Stimulated activated naive CD8-positive, alpha-beta T cell treated with anti-CD3 and anti-CD28 coated beads, Interleukin-15, amount 100 ng/mL, for 72 hours (primary cell): Measurements from ENCODE around the gene JAKMIP1.
"Not testable (repeated sequence)": the region's sequence is repeated elsewhere in the genome, so short reads cannot be mapped to it uniquely, and the experiment has no call there.

Experiments used
- ATAC-seq: fragments of 150-1000 bp; cut with Tn5 transposase; 2 replicates; pipeline ENCODE4 v1.10.0; 2021; ENCODE audit warnings: mild to moderate bottlenecking, moderate library complexity
- DNase-seq, 2 donors: peaks; one replicate each; pipeline ENCODE4 v3.0.0; 2021 to 2022
- H3K27ac Mint-ChIP-seq, 2 donors: one replicate each; pipeline ENCODE4 v1.8.0; 2022; ENCODE audit warnings: mild to moderate bottlenecking in 2 of 2, mixed read lengths in 2 of 2, moderate library complexity in 2 of 2
- H3K27me3 Mint-ChIP-seq: one replicate; pipeline ENCODE4 v1.8.0; 2022; ENCODE audit warnings: mixed read lengths
- H3K4me1 Mint-ChIP-seq: one replicate; pipeline ENCODE4 v1.8.0; 2022; ENCODE audit warnings: mild to moderate bottlenecking, mixed read lengths
- H3K4me3 Mint-ChIP-seq, 2 donors: one replicate each; pipeline ENCODE4 v1.8.0; 2022; ENCODE audit warnings: mild to moderate bottlenecking in 2 of 2, mixed read lengths in 2 of 2, moderate library complexity in 1 of 2
- H3K9me3 Mint-ChIP-seq, 2 donors: one replicate each; pipeline ENCODE4 v1.8.0; 2022; ENCODE audit warnings: mixed read lengths in 2 of 2

Gene JAKMIP1

GRCh38 chr4:6155996-6156750, 44.2 kb downstream of the JAKMIP1 start:
- H3K4me1 Mint-ChIP-seq: no peaks in the 10 kb centered on the region
- no peak overlapping the region for H3K27ac Mint-ChIP-seq
- H3K4me3 Mint-ChIP-seq: no peak overlapping the region
- ATAC-seq (no peak), DNase-seq (no peak)
- peaks cover 24% of the 10 kb centered on the region for H3K27me3 Mint-ChIP-seq
- H3K9me3 Mint-ChIP-seq: no peaks in the 10 kb centered on the region

- no peak for ATAC-seq
- H3K9me3 Mint-ChIP-seq: no peaks in the 10 kb centered on the region
- no peak overlapping the region for H3K4me3 Mint-ChIP-seq
- no peak for DNase-seq
- H3K27ac Mint-ChIP-seq: no peak overlapping the region
- no peaks in the 10 kb centered on the region for H3K4me1 Mint-ChIP-seq
- peaks cover 30% of the 10 kb centered on the region for H3K27me3 Mint-ChIP-seq
Observed at GRCh38 chr4:6154875-6155274, 45.5 kb downstream of the JAKMIP1 start.

GRCh38 chr4:6153874-6154273, 46.5 kb downstream of the JAKMIP1 start:
- no peaks in the 10 kb centered on the region for H3K4me1 Mint-ChIP-seq
- H3K27me3 Mint-ChIP-seq: peaks cover 30% of the 10 kb centered on the region
- no peaks in the 10 kb centered on the region for H3K9me3 Mint-ChIP-seq
- ATAC-seq (no peak), DNase-seq (no peak)
- peak overlapping the region in 1 of 2 donors; percentile 19 for H3K27ac Mint-ChIP-seq
- no peak overlapping the region for H3K4me3 Mint-ChIP-seq

- H3K27ac Mint-ChIP-seq: peak overlapping the region in 1 of 2 donors; percentile 89
- ATAC-seq (peak; percentile 73), DNase-seq (peak in 1 of 2 donors; percentile 22)
- peak overlapping the region in 1 of 2 donors; percentile 32 for H3K4me3 Mint-ChIP-seq
- H3K27me3 Mint-ChIP-seq: peaks cover 26% of the 10 kb centered on the region
- H3K9me3 Mint-ChIP-seq: no peaks in the 10 kb centered on the region
- H3K4me1 Mint-ChIP-seq: no peaks in the 10 kb centered on the region
Observed at GRCh38 chr4:6152869-6153705, 47.3 kb downstream of the JAKMIP1 start.

DNA sequence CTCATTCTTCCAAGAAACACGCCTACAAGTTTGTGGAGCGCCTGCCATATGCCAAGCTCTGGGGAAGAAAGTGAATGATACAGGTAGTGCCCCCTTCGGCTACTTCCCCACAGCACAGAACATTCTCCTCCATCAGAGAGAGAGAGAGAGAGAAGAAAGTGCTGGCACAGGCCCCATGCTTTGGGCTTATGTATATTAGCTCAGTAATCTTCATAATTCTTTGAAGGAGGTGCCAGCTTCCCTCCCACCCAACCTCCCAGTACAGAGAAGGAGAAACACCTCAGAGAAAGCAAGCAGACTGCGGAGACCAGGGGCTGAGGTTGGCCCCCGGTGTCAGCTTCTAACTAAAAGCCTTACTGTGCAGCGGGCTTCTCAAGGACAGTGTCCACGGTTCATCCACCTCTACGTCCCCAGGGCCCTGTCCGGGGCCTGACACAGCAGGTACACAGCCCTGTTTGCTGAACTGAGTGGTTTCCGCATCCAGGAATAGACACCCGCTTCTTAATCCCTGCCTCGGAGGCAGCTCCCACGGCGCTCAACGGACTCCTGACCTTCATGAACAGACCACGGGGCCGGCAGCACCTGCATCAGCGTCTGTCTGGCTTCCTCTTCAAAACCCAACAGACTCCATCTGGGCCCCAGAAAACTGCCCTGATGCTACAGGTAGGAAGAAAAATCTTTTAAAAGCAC, 50.2 kb downstream of the JAKMIP1 start:
- DNase-seq: no peak
- H3K27me3 Mint-ChIP-seq: peaks cover 19% of the 10 kb centered on the region
- ATAC-seq: no peak
- no peak overlapping the region for H3K4me3 Mint-ChIP-seq
- H3K27ac Mint-ChIP-seq: peak overlapping the region in 1 of 2 donors; percentile 77
- H3K9me3 Mint-ChIP-seq: peaks cover 0 to 6% of the 10 kb centered on the region in 2 donors
- H3K4me1 Mint-ChIP-seq: no peaks in the 10 kb centered on the region

- ATAC-seq (no peak), DNase-seq (no peak)
- peaks cover 11% of the 10 kb centered on the region for H3K27me3 Mint-ChIP-seq
- H3K9me3 Mint-ChIP-seq: peaks cover 6 to 12% of the 10 kb centered on the region in 2 donors
- no peaks in the 10 kb centered on the region for H3K4me1 Mint-ChIP-seq
- no peak overlapping the region for H3K4me3 Mint-ChIP-seq
- H3K27ac Mint-ChIP-seq: no peak overlapping the region
Observed at GRCh38 chr4:6148506-6149205, 51.7 kb downstream of the JAKMIP1 start.

GRCh38 chr4:6147441-6147840, 52.9 kb downstream of the JAKMIP1 start:
- H3K4me3 Mint-ChIP-seq: no peak overlapping the region
- peaks cover 6 to 12% of the 10 kb centered on the region in 2 donors for H3K9me3 Mint-ChIP-seq
- no peak for DNase-seq
- H3K4me1 Mint-ChIP-seq: no peaks in the 10 kb centered on the region
- no peak for ATAC-seq
- H3K27ac Mint-ChIP-seq: peak overlapping the region in 1 of 2 donors; percentile 48
- peaks cover 11% of the 10 kb centered on the region for H3K27me3 Mint-ChIP-seq

- ATAC-seq (no peak), DNase-seq (no peak)
- Mint-ChIP-seq H3K27me3 (no peaks in the 10 kb centered on the region), H3K27ac (no peak overlapping the region), H3K4me1 (no peaks in the 10 kb centered on the region), H3K9me3 (peaks cover 6 to 12% of the 10 kb centered on the region in 2 donors), H3K4me3 (no peak overlapping the region)
Observed at GRCh38 chr4:6143603-6144181, 56.7 kb downstream of the JAKMIP1 start.

DNA sequence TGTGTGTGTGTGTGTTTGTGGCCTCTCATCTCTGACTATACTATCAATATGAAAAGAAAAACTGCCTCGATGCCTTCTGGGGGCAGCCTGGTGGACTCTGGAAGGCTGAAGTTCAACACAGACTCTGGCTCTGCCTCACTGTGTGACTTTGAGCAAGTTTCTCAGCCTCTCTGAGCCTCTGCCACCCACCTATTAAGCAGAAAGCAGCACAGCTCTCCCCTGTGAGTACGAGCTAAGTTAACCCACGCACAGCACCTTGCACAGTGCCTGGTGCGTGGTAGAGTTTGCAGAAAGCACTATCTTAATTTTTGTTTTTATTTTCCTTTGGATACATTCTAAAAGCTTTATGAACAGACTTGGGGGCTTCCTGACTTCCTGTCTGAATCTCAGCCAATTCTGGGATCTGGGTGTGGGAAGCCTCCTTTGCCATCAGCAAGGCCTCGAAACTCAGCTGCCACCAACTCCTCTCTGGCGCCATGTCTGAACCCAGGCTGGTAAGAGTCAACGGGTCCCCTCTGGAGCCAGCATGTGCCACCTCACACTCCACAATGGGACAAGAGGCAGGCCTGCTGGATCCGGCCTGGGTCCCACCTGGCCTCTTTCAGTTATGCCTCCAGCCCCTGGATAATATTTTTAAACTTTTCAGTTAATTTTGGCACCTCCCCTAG, 57.3 kb downstream of the JAKMIP1 start:
- Mint-ChIP-seq H3K27ac (no peak overlapping the region), H3K4me1 (no peaks in the 10 kb centered on the region), H3K27me3 (no peaks in the 10 kb centered on the region), H3K9me3 (peaks cover 6 to 12% of the 10 kb centered on the region in 2 donors), H3K4me3 (no peak overlapping the region)
- ATAC-seq (no peak), DNase-seq (no peak)

DNA sequence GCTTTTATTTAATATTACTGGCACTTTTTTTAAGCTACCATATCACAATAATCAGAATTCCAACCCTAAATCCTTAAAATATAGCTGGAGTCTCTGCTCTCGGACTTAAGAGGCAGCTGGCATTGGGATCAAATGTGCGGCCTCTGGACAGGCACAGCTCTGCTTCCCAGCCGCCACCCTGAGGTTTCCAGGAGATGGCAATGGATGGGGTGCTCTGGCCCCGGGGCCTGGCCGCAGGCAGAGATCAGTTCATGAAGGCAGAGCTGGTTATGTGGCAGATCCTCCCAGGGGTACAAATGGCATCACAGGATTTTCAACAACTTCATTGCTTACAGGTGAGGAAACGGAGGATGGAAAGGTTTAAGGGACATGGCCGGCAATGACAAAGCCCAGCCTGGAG, 57.8 kb downstream of the JAKMIP1 start:
- Mint-ChIP-seq H3K27me3 (no peaks in the 10 kb centered on the region), H3K9me3 (peaks cover 6 to 12% of the 10 kb centered on the region in 2 donors), H3K4me3 (no peak overlapping the region), H3K4me1 (no peaks in the 10 kb centered on the region), H3K27ac (no peak overlapping the region)
- DNase-seq (no peak), ATAC-seq (no peak)

- DNase-seq (no peak), ATAC-seq (no peak)
- Mint-ChIP-seq H3K9me3 (peaks cover 6 to 12% of the 10 kb centered on the region in 2 donors), H3K27me3 (no peaks in the 10 kb centered on the region), H3K4me3 (no peak overlapping the region), H3K4me1 (no peaks in the 10 kb centered on the region), H3K27ac (no peak overlapping the region)
Observed at GRCh38 chr4:6141554-6141953, 58.8 kb downstream of the JAKMIP1 start.

- DNase-seq, H3K4me3 Mint-ChIP-seq, H3K4me1 Mint-ChIP-seq, H3K27me3 Mint-ChIP-seq, ATAC-seq, H3K27ac Mint-ChIP-seq: not testable (repeated sequence)
- H3K9me3 Mint-ChIP-seq: peaks cover 6 to 11% of the 10 kb centered on the region in 2 donors
Observed at GRCh38 chr4:6141021-6141420, 59.3 kb downstream of the JAKMIP1 start.

DNA sequence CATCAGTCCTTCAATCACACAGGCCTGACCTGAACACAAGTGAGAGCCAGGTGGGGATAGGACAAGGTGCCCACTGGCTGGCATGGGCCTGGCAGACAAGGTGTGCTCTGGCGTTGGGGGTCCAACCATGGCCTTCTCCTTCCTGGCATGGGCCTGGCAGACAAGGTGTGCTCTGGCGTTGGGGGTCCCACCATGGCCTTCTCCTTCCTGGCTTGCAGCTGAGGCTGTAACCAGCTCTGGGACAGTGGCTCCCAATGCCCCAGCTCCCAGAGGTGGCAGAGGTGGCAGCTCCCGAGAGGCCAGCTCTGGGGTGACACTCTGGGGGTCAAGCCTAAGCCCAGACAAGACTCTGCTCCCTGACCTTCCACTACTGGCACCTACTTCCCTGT, 62.6 kb downstream of the JAKMIP1 start:
- Mint-ChIP-seq H3K9me3 (peaks cover 0 to 13% of the 10 kb centered on the region in 2 donors), H3K27ac (no peak overlapping the region), H3K27me3 (no peaks in the 10 kb centered on the region), H3K4me1 (no peaks in the 10 kb centered on the region), H3K4me3 (no peak overlapping the region)
- ATAC-seq (no peak), DNase-seq (no peak)

- H3K4me1 Mint-ChIP-seq: no peaks in the 10 kb centered on the region
Observed at GRCh38 chr4:6137027-6137746, 63.2 kb downstream of the JAKMIP1 start.

More at GRCh38 chr4:6137027-6137746, 63.2 kb downstream of the JAKMIP1 start:
- Mint-ChIP-seq H3K4me3 (no peak overlapping the region), H3K9me3 (peaks cover 0 to 13% of the 10 kb centered on the region in 2 donors), H3K27ac (no peak overlapping the region), H3K27me3 (peaks cover 2% of the 10 kb centered on the region)
- DNase-seq (no peak), ATAC-seq (no peak)
